ENCODE results near the gene TMEM100. TPM values are rescaled to one million over a fixed set of nuclear protein-coding genes. Genes with fewer than 3 reads are reported as not detected.

TMEM100 gene
- total and polyA plus RNA-seq, 2 of the 8 experiments (the other 6 are each of a cell fraction or from before 2014, with no cell fraction given), result 0.36 to 0.48 TPM

GRCh38 chr17:55730380-55730779 is 7.7 kb upstream of the TMEM100 start:
- Histone ChIP-seq H3K27me3 (replicated peaks in 1 of 4; ENCODE audit: control insufficient read depth in 3 of 4, extremely low read depth in 1 of 4, insufficient read depth in 3 of 4, low read length in 3 of 4) (no peaks in the 10 kb centered on the region), H4K8ac (ENCODE audit: extremely low read depth, insufficient read depth, low read length) (no peak overlapping the region), H3K18ac (ENCODE audit: extremely low read depth, low read length) (no peak overlapping the region), H3K4ac (replicated peaks; ENCODE audit: insufficient read length, low read depth, low read length) (no peak overlapping the region), H3K79me1 (ENCODE audit: low read depth, low read length) (no peaks in the 10 kb centered on the region), H3K56ac (replicated peaks; ENCODE audit: insufficient read length, low read depth, low read length) (no peak overlapping the region), H3K36me3 (ENCODE audit: control insufficient read depth in 2 of 4, insufficient read depth in 4 of 4, low read length in 3 of 4) (no peaks in the 10 kb centered on the region), H3K4me3 (ENCODE audit: extremely low read depth in 1 of 4, insufficient read depth in 2 of 4, low read depth in 3 of 4, low read length in 4 of 4) (no peak overlapping the region), H2AK5ac (ENCODE audit: low read depth, low read length) (no peak overlapping the region), H4K5ac (ENCODE audit: insufficient read length, low read depth, low read length) (no peak overlapping the region), H2AFZ (ENCODE audit: low read length) (no peak overlapping the region), H2BK15ac (ENCODE audit: low read length) (no peak overlapping the region), H2BK5ac (ENCODE audit: low read depth, low read length) (no peak overlapping the region), H3K23me2 (ENCODE audit: low read depth, low read length) (no peaks in the 10 kb centered on the region; the same call in 1 of the 2 replicates), H3K9ac (replicated peaks in 1 of 4; ENCODE audit: extremely low read depth in 1 of 4, low read depth in 3 of 4, low read length in 3 of 4) (no peak overlapping the region), H3K4me1 (replicated peaks in 1 of 4; ENCODE audit: control insufficient read depth in 3 of 4, insufficient read depth in 4 of 4, low read length in 3 of 4) (peaks cover 1 to 19% (median 15%) of the 10 kb centered on the region in 4 experiments; a peak in 4 of 7 replicates), H4K20me1 (replicated peaks in 1 of 2; ENCODE audit: control insufficient read depth in 1 of 2, insufficient read depth in 2 of 2, low read length in 2 of 2) (no peaks in the 10 kb centered on the region), H4K91ac (replicated peaks; ENCODE audit: insufficient read length, low read length) (no peak overlapping the region), H3K14ac (ENCODE audit: insufficient read length) (no peak overlapping the region), H2BK20ac (ENCODE audit: low read length) (no peak overlapping the region), H3K4me2 (ENCODE audit: insufficient read depth in 1 of 2, low read depth in 2 of 2, low read length in 2 of 2) (no peak overlapping the region), H2BK12ac (ENCODE audit: low read depth, low read length) (no peak overlapping the region), H3K79me2 (ENCODE audit: control insufficient read depth in 1 of 2, insufficient read depth in 2 of 2, low read length in 2 of 2) (no peaks in the 10 kb centered on the region), H3K23ac (ENCODE audit: insufficient read length) (no peak overlapping the region), H2BK120ac (replicated peaks; ENCODE audit: low read depth, low read length) (no peak overlapping the region), H3K9me3 (ENCODE audit: insufficient read depth in 2 of 2, low read depth in 1 of 2, low read length in 1 of 2) (no peaks in the 10 kb centered on the region), H3K27ac (ENCODE audit: low read depth, low read length) (no peak overlapping the region)
- no peak for DNase-seq (ENCODE audit: low read depth in 1 of 2, low spot score in 2 of 2)
- CTCF ChIA-PET (ENCODE audit: partially characterized antibody), result interaction anchor here (0.8 to 1.7 kb wide), 2 partner anchors 13 to 40 kb away, joined by 4 to 9 read pairs; no protein-coding TSS in a partner anchor
- POLR2A ChIA-PET (ENCODE audit: partially characterized antibody), result no interaction called here
- TF ChIP-seq SIX5 (IDR thresholded peaks at IDR 0.05; ENCODE audit: low read depth, low read length), result no peak
- no peak for TF ChIP-seq E2F6 (IDR thresholded peaks at IDR 0.05)
- TF ChIP-seq NRF1 (IDR thresholded peaks at IDR 0.05; ENCODE audit: low read depth, low read length), result no peak
- TF ChIP-seq EP300 (IDR thresholded peaks at IDR 0.05; ENCODE audit: borderline replicate concordance in 1 of 2, low read depth in 2 of 2, low read length in 2 of 2), result no peak
- TF ChIP-seq NANOG (IDR thresholded peaks at IDR 0.05; ENCODE audit: insufficient read depth, low read depth, low read length, poor library complexity, severe bottlenecking), result no peak
- no peak for TF ChIP-seq SP4 (IDR thresholded peaks at IDR 0.05; ENCODE audit: low read length)
- no peak for TF ChIP-seq MAFK (IDR thresholded peaks at IDR 0.05; ENCODE audit: low read depth, low read length)
- 68% methylated on average over 1 of the region's 1 CpG; no CpG with 5 or more reads in 1 of the 2 experiments for WGBS, 2 experiments (ENCODE audit: extremely low coverage in 1 of 2, insufficient coverage in 1 of 2, insufficient read length in 1 of 2, insufficient replicate concordance in 2 of 2, low coverage in 1 of 2, low lambda C conversion rate in 2 of 2, missing lambda C conversion rate in 1 of 2)
- FAIRE-seq, result no peak

Data from H1 (cell line).